ENCODE measurements around the gene FANCF. TPM values are rescaled to one million over a fixed set of nuclear protein-coding genes. Genes with fewer than 3 reads are reported as not detected.

FANCF gene
- polyA plus RNA-seq, 3 donors = 1.1 to 3.9 (median 2.8) TPM

DNA sequence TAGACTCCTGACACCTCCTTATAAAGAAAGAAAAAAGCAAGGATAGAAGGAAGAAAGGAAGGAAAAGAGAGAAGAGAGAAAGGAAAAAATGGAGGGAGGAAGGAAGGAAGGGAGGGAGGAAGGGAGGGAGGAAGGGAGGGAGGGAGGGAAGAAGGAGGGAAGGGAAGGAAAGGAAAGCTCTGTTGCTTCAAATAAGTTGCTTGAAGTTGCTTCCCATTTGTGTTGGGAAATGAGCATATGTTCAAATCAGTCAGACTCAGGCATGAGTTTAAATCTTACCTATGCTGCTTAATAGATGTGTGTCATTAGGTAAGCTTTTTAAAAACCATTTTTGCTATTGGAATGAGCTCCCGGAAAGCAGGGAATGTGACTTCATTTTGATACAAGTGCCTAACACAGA, 34.2 kb upstream of the FANCF start:
- Histone ChIP-seq H3K4me1 (ENCODE audit: control insufficient read depth in 1 of 2, insufficient read depth in 2 of 2, low read length in 2 of 2) (no peaks in the 10 kb centered on the region), H3K27ac (ENCODE audit: low read depth in 1 of 2, low read length in 2 of 2) (no peak overlapping the region), H3K27me3 (ENCODE audit: control insufficient read depth in 2 of 2, insufficient read depth in 2 of 2, low read length in 2 of 2) (peaks cover 0 to 3% of the 10 kb centered on the region in 2 donors), H2AFZ (ENCODE audit: insufficient read depth, low read depth, low read length, poor library complexity, severe bottlenecking) (no peak overlapping the region), H4K20me1 (ENCODE audit: insufficient read depth, low read length) (no peaks in the 10 kb centered on the region), H3K36me3 (replicated peaks in 1 of 2; ENCODE audit: control insufficient read depth in 1 of 2, insufficient read depth in 2 of 2, low read length in 2 of 2) (no peaks in the 10 kb centered on the region), H3K4me2 (replicated peaks; ENCODE audit: extremely low read depth, low read length, poor library complexity, severe bottlenecking) (no peak overlapping the region), H3K79me2 (ENCODE audit: insufficient read depth, low read length) (no peaks in the 10 kb centered on the region), H3K9me3 (replicated peaks in 1 of 2; ENCODE audit: control insufficient read depth in 1 of 2, insufficient read depth in 1 of 2, low read length in 2 of 2) (no peaks in the 10 kb centered on the region), H3K4me3 (replicated peaks in 1 of 3; ENCODE audit: low read depth in 2 of 3, low read length in 3 of 3) (no peak overlapping the region), H3K9ac (ENCODE audit: insufficient read depth, low read length, poor library complexity, severe bottlenecking) (no peak overlapping the region)
- H3K4me1 Mint-ChIP-seq = peaks cover 8% of the 10 kb centered on the region
- intact Hi-C loops (cut with micrococcal nuclease) = no loop called here
- no peak overlapping the region for H3K4me3 Mint-ChIP-seq
- DNase-seq = no peak
- WGBS (ENCODE audit: insufficient coverage) = 100% methylated on average over 1 of the region's 1 CpG
- TF ChIP-seq, protein P1, sequence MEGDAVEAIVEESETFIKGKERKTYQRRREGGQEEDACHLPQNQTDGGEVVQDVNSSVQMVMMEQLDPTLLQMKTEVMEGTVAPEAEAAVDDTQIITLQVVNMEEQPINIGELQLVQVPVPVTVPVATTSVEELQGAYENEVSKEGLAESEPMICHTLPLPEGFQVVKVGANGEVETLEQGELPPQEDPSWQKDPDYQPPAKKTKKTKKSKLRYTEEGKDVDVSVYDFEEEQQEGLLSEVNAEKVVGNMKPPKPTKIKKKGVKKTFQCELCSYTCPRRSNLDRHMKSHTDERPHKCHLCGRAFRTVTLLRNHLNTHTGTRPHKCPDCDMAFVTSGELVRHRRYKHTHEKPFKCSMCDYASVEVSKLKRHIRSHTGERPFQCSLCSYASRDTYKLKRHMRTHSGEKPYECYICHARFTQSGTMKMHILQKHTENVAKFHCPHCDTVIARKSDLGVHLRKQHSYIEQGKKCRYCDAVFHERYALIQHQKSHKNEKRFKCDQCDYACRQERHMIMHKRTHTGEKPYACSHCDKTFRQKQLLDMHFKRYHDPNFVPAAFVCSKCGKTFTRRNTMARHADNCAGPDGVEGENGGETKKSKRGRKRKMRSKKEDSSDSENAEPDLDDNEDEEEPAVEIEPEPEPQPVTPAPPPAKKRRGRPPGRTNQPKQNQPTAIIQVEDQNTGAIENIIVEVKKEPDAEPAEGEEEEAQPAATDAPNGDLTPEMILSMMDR (IDR thresholded peaks at IDR 0.05) = no peak
- peaks cover 0 to 3% (median 0%) of the 10 kb centered on the region in 7 donors for H3K9me3 Mint-ChIP-seq
- no peaks in the 10 kb centered on the region for H3K36me3 Mint-ChIP-seq
- no peak overlapping the region for H3K27ac Mint-ChIP-seq
- H3K27me3 Mint-ChIP-seq (ENCODE audit: low read depth in 3 of 3) = peaks cover 0 to 5% (median 1%) of the 10 kb centered on the region in 3 donors

DNA sequence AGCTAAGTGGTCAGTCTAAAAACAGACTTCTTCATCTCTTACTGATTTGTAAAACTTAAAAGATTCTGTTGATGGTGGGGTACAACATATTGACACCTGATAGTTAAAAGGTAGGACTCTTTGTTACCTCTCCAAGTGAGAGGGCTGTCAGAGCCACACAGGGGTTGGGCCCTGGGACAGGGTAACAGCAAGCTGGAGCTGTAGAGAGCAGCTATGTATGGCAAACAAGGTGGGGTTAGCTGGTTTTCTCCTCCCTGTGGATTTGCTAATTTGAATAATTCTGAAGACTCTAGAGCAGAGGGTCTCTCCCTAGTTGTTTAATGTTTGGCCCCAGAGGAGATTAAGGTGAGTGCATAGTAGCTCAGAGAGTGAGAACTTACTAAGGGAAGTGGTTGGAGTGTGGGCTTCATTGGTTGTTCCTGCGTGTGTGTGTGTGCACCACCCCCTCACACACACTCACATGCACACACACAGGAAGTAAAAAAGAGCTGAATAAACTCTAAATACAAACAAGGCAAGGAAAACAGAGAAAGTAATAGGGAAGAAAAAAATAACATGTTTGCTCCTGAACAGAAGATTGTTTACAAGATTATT, 31.6 kb upstream of the FANCF start:
- Histone ChIP-seq H3K27ac (ENCODE audit: low read depth in 1 of 2, low read length in 2 of 2) (no peak overlapping the region), H3K27me3 (ENCODE audit: control insufficient read depth in 2 of 2, insufficient read depth in 2 of 2, low read length in 2 of 2) (no peaks in the 10 kb centered on the region), H3K9me3 (replicated peaks in 1 of 2; ENCODE audit: control insufficient read depth in 1 of 2, insufficient read depth in 1 of 2, low read length in 2 of 2) (peaks cover 0 to 1% of the 10 kb centered on the region in 2 donors), H4K20me1 (ENCODE audit: insufficient read depth, low read length) (no peaks in the 10 kb centered on the region), H3K79me2 (ENCODE audit: insufficient read depth, low read length) (no peaks in the 10 kb centered on the region), H3K4me3 (replicated peaks in 1 of 3; ENCODE audit: low read depth in 2 of 3, low read length in 3 of 3) (no peak overlapping the region), H3K36me3 (replicated peaks in 1 of 2; ENCODE audit: control insufficient read depth in 1 of 2, insufficient read depth in 2 of 2, low read length in 2 of 2) (no peaks in the 10 kb centered on the region), H3K4me1 (ENCODE audit: control insufficient read depth in 1 of 2, insufficient read depth in 2 of 2, low read length in 2 of 2) (no peaks in the 10 kb centered on the region), H3K9ac (ENCODE audit: insufficient read depth, low read length, poor library complexity, severe bottlenecking) (no peak overlapping the region), H3K4me2 (replicated peaks; ENCODE audit: extremely low read depth, low read length, poor library complexity, severe bottlenecking) (no peak overlapping the region), H2AFZ (ENCODE audit: insufficient read depth, low read depth, low read length, poor library complexity, severe bottlenecking) (no peak overlapping the region)
- peaks cover 0 to 3% (median 1%) of the 10 kb centered on the region in 3 donors for H3K27me3 Mint-ChIP-seq (ENCODE audit: low read depth in 3 of 3)
- no peaks in the 10 kb centered on the region for H3K36me3 Mint-ChIP-seq
- H3K27ac Mint-ChIP-seq = no peak overlapping the region
- H3K9me3 Mint-ChIP-seq = peaks cover 3 to 8% (median 5%) of the 10 kb centered on the region in 7 donors
- WGBS (ENCODE audit: insufficient coverage) = no CpG with 5 or more reads among the region's 1 CpG
- TF ChIP-seq, protein P1 (IDR thresholded peaks at IDR 0.05) = no peak
- peaks cover 8% of the 10 kb centered on the region for H3K4me1 Mint-ChIP-seq
- DNase-seq = no peak
- H3K4me3 Mint-ChIP-seq = no peak overlapping the region
- intact Hi-C loops (cut with micrococcal nuclease) = no loop called here
